Motor neuron (in vitro differentiated cells): Measurements from ENCODE around the gene BTG1. TPM values are rescaled to one million over a fixed set of nuclear protein-coding genes. Genes with fewer than 3 reads are reported as not detected.

Experiments used
- ATAC-seq, 8 experiments: fragments of 200-7000 bp; cut with Tn5 transposase; replicated peaks in 6 of 8; 2 replicates each; pipeline ENCODE4 v1.8.0; 2021; ENCODE audit warnings: mild to moderate bottlenecking in 8 of 8, moderate library complexity in 8 of 8
- H3K27ac ChIP-seq, 2 donors: fragments of 250-450 bp; sonication (Bioruptor Pico); 2 replicates each; pipeline ENCODE4 v1.9.0; 2021; ENCODE audit warnings: antibody characterized with exemption in 2 of 2, mild to moderate bottlenecking in 2 of 2, moderate library complexity in 1 of 2
- H3K4me1 ChIP-seq, 2 donors: fragments of 250-450 bp; sonication (Bioruptor Pico); replicated peaks in 1 of 2; 2 replicates each; pipeline ENCODE4 v1.6.1; 2021; ENCODE audit warnings: antibody characterized with exemption in 2 of 2, mild to moderate bottlenecking in 2 of 2, moderate library complexity in 1 of 2
- H3K4me3 ChIP-seq, 5 donors: fragments of 250-450 bp; sonication (Bioruptor Pico); 2 replicates each; pipeline ENCODE4 v1.9.0; 2021; ENCODE audit warnings: antibody characterized with exemption in 5 of 5, mild to moderate bottlenecking in 5 of 5, moderate library complexity in 4 of 5
- WGBS, 10 experiments: fragments of 450-650 bp; shearing (Covaris generic); methylation state at CpG; one replicate each; pipeline ENCODE4 v1.0.0; 2022; 5-methylcytosine and 5-hydroxymethylcytosine counted together
- in situ Hi-C, 9 experiments: fragments of 400-800 bp; cut with MboI; loops; one replicate each; pipeline ENCODE4 v1.15.0; 2021; ENCODE audit warnings: low sequenced_read_pairs in 9 of 9, low pct_unique_long_range_greater_than_20kb in 2 of 9; ENCODE audit not compliant: unreplicated experiment in 9 of 9
- total RNA-seq, 8 experiments: library from RNA; unstranded; fragments of 300-600 nt; gene quantifications; 2 replicates each; pipeline versions ENCODE4 v1.2.3 to v1.2.4, GENCODE V29; 2022

The BTG1 gene
- total RNA-seq, 8 experiments from 2014 or later, result 33.1 to 161 (median 68.2) TPM

DNA sequence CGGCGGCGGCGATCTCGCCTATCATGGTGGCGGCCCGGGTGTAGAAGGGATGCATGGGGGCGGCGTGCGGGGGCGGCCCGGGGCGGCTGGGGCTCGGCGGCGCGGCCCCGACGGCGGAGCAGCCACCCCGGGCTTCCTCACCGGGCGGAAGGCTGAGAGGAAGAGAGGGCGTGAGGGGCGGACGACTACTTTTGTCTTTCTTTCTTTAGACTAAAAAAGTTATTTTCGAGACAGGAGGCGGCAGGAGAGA lies 240 bp downstream of the BTG1 start:
- ATAC-seq, result peak in 6 of 8 experiments; percentile 0 to 6 (median 0)
- WGBS, 10 experiments, result 0% methylated on average over 2 to 5 of the region's 28 CpGs; no CpG with 5 or more reads in 8 of the 10 experiments

GRCh38 chr12:92144631-92145480 lies 790 bp downstream of the BTG1 start:
- ATAC-seq, result peak; percentile 0 to 44 (median 20)
- peak overlapping the region; percentile 86 to 90 for H3K27ac ChIP-seq
- in situ Hi-C loops, result loop anchor here in 7 of 9 experiments (25.0 kb wide), 4 partner anchors 333 to 758 kb away; no protein-coding TSS in a partner anchor
- peaks cover 0 to 5% of the 10 kb centered on the region in 2 donors for H3K4me1 ChIP-seq
- 0% methylated on average over 2 to 25 of the region's 69 CpGs; no CpG with 5 or more reads in 5 of the 10 experiments for WGBS, 10 experiments
- peak overlapping the region; percentile 54 to 79 (median 76) for H3K4me3 ChIP-seq

More for the DNA sequence above, 240 bp downstream of the BTG1 start:
- in situ Hi-C loops, result loop anchor here in 7 of 9 experiments (25.0 kb wide), 4 partner anchors 333 to 758 kb away; no protein-coding TSS in a partner anchor
- peak overlapping the region; percentile 54 to 79 (median 76) for H3K4me3 ChIP-seq
- peaks cover 0 to 5% of the 10 kb centered on the region in 2 donors for H3K4me1 ChIP-seq
- H3K27ac ChIP-seq, result peak overlapping the region; percentile 86 to 90

DNA sequence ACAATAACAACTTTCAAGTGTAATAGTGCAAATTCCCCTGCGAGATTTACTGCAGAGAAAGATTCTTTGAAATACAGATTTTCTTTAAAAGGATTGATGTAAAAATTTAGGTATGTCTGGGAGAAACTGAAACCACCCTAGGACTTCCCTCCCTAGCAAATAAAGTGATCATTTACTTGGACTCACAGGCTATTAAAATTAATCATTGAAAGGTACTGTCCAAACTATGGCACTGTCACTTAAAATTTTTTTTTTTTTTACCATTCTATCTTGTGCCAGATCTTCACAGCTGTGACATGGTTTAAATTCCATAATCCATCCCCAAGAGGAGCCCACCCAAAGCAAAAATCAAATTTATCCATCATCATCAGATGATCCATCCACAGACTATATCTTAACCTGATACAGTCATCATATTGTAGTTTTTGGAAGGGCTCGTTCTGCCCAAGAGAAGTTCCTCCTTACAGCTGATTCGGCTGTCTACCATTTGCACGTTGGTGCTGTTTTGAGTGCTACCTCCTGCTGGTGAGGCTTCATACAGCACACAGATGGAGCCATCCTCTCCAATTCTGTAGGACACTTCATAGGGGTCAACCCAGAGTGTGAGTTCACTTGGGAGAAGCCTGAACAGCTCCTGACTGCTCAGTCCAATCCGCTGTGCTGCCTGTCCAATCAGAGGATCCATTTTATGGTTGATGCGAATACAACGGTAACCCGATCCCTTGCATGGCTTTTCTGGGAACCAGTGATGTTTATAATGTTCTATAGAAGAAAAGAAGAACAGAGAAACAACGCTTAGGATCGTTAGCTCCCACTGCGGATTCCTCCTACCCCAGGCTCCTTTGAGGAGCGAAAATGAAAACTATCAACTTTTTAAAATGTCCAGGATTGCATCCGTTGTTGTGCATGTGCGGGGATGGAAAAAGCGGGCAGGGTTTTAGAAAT lies 1.7 kb downstream of the BTG1 start:
- 0 to 8% (median 2%) methylated on average over 4 to 13 of the region's 15 CpGs for WGBS, 10 experiments
- in situ Hi-C loops, result loop anchor here in 7 of 9 experiments (25.0 kb wide), 4 partner anchors 332 to 757 kb away; no protein-coding TSS in a partner anchor
- peak; percentile 14 to 44 (median 25) for ATAC-seq
- Histone ChIP-seq H3K4me1 (peaks cover 0 to 5% of the 10 kb centered on the region in 2 donors), H3K27ac (peak overlapping the region; percentile 86 to 90), H3K4me3 (peak overlapping the region; percentile 54 to 79 (median 76))

- no peak overlapping the region for H3K27ac ChIP-seq
- peaks cover 0 to 5% of the 10 kb centered on the region in 2 donors for H3K4me1 ChIP-seq
- WGBS, 10 experiments, result 0 to 20% (median 0%) methylated on average over 1 of the region's 1 CpG; no CpG with 5 or more reads in 1 of the 10 experiments
- H3K4me3 ChIP-seq, result peak overlapping the region; percentile 54 to 79 (median 76)
- ATAC-seq, result no peak
- in situ Hi-C loops, result loop anchor here in 7 of 9 experiments (25.0 kb wide), 4 partner anchors 331 to 756 kb away; no protein-coding TSS in a partner anchor
These were observed 2.4 kb downstream of the BTG1 start for GRCh38 chr12:92143258-92143657.

- ATAC-seq, result no peak
- H3K4me3 ChIP-seq, result peak overlapping the region; percentile 54 to 79 (median 76)
- in situ Hi-C loops, result loop anchor here in 7 of 9 experiments (25.0 kb wide), 4 partner anchors 330 to 755 kb away; no protein-coding TSS in a partner anchor
- H3K27ac ChIP-seq, result peak overlapping the region in 1 of 2 donors; percentile 29
- 3 to 45% (median 20%) methylated on average over 1 to 5 of the region's 5 CpGs for WGBS, 10 experiments
- H3K4me1 ChIP-seq, result no peaks in the 10 kb centered on the region
These were observed 3.3 kb downstream of the BTG1 start for GRCh38 chr12:92142251-92142926.

DNA sequence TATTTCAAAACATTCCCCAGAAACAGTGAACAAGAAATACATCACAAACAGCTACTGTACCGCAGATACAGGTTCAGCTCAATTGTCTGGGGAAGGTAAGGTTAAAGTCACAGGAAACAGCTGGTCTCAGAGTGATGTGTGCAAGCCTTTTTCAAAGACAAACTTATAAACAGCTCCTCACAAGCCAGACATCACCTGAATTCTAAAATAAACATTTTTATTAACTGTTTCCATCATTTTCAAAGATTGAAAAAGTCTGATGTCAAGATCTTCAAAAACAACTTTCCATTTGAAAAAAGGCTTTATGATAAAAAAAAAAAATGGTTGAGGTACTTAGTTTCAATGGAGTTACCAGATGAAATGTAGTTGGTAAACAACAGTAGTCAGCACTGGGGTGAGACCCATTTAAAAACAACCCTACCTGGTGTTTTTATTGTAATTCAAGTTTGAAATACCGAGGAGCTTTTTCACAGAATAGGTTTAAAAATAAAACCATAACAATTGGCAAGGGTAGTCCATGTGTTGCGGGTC lies 4.0 kb downstream of the BTG1 start:
- Histone ChIP-seq H3K4me3 (peak overlapping the region; percentile 54 to 79 (median 76)), H3K27ac (peak overlapping the region in 1 of 2 donors; percentile 29)
- ATAC-seq, result no peak

DNA sequence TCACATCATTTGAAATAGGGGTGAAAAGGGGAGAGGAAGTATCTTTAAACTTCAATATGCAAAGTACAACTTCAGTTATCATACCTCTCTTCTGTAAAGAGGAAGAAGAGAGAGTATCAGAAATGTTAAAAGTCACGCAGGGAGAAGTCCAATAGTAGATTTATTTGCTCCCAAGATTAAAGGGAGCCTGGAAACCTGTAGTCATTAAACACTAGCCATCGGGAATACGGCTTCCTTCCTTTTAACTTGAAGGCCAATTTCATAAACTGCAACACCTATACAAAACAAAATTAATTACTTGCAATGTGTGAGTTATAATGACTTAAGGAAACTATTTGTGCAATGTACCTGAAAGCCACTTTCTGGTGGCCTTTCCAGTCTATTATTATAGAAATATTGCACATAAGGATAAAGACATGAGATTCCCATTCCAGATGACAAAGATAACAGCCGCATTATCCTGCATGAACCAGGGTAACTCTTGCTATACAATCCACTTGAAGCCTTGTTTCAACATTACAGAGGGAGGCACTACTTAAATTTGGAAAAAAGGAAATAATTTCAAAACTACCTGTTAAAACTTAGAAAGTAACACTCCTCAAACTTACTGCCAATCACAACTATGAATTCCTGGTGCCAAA lies 4.6 kb downstream of the BTG1 start:
- WGBS, 10 experiments, result 0 to 50% (median 4%) methylated on average over 1 to 4 of the region's 4 CpGs
- peak overlapping the region; percentile 54 to 79 (median 76) for H3K4me3 ChIP-seq
- in situ Hi-C loops, result loop anchor here in 7 of 9 experiments (25.0 kb wide), 4 partner anchors 329 to 754 kb away; no protein-coding TSS in a partner anchor
- ATAC-seq, result no peak
- peaks cover 6 to 8% of the 10 kb centered on the region in 2 donors for H3K4me1 ChIP-seq
- peak overlapping the region in 1 of 2 donors; percentile 18 for H3K27ac ChIP-seq

More for the DNA sequence above, 4.0 kb downstream of the BTG1 start:
- peaks cover 0 to 1% of the 10 kb centered on the region in 2 donors for H3K4me1 ChIP-seq
- in situ Hi-C loops, result loop anchor here in 7 of 9 experiments (25.0 kb wide), 4 partner anchors 329 to 754 kb away; no protein-coding TSS in a partner anchor
- WGBS, 10 experiments, result 0 to 30% (median 4%) methylated on average over 1 to 3 of the region's 3 CpGs; no CpG with 5 or more reads in 1 of the 10 experiments

DNA sequence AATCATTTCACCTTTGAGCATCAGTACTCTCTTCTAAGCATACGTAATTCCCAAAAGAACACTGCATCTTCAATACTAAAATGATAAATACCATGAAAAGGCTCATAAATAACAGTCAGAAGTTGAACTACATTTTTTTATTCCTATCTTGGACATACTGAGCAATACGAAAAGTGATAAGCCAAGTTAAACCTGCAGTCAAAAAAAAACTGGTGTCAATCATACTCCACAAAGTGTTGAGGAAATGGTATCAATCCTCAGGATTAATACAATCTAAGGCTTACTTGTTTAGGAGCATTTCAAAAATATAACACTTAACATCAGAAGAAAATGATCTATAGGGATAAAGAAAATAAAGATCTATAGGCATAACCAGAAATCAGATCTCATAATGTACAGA lies 5.5 kb downstream of the BTG1 start:
- ATAC-seq, result no peak
- H3K4me3 ChIP-seq, result peak overlapping the region; percentile 54 to 79 (median 76)
- peak overlapping the region; percentile 86 to 94 for H3K27ac ChIP-seq
- in situ Hi-C loops, result loop anchor here in 7 of 9 experiments (25.0 kb wide), 4 partner anchors 328 to 753 kb away; no protein-coding TSS in a partner anchor
- 0 to 71% (median 17%) methylated on average over 1 to 2 of the region's 2 CpGs for WGBS, 10 experiments
- peaks cover 14 to 16% of the 10 kb centered on the region in 2 donors for H3K4me1 ChIP-seq

GRCh38 chr12:92139634-92140150 lies 6.0 kb downstream of the BTG1 start:
- H3K27ac ChIP-seq, result peak overlapping the region; percentile 86 to 94
- ATAC-seq, result no peak
- WGBS, 10 experiments, result 0 to 46% (median 0%) methylated on average over 1 to 2 of the region's 2 CpGs; no CpG with 5 or more reads in 1 of the 10 experiments

DNA sequence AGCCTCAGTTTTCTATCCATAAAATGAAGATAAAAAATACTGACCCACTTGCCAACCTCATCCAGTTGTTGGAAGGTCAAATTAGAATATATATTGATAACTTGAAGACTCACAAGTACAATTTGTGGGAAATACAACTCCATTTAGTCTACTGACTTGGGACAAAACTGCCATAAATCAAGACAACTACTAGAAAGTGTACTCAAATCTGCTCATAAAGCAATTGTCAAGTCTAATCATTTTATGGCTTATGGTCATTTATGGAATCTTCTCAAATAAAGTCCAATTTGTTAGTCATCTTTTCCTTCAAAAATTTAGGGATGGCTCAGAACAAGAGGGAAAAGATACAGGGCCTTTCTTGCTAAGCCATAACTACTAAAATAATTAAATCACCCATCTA lies 7.0 kb downstream of the BTG1 start:
- peaks cover 29 to 31% of the 10 kb centered on the region in 2 donors for H3K4me1 ChIP-seq
- peak overlapping the region; percentile 54 to 79 (median 76) for H3K4me3 ChIP-seq
- in situ Hi-C loops, result loop anchor here in 7 of 9 experiments (10.0 to 25.0 kb wide), 5 partner anchors 324 to 751 kb away; no protein-coding TSS in a partner anchor
- no peak for ATAC-seq
- H3K27ac ChIP-seq, result peak overlapping the region; percentile 86 to 94

More at GRCh38 chr12:92139634-92140150, 6.0 kb downstream of the BTG1 start:
- in situ Hi-C loops, result loop anchor here in 7 of 9 experiments (10.0 to 25.0 kb wide), 5 partner anchors 325 to 752 kb away; no protein-coding TSS in a partner anchor
- Histone ChIP-seq H3K4me3 (peak overlapping the region; percentile 54 to 79 (median 76)), H3K4me1 (peaks cover 18 to 21% of the 10 kb centered on the region in 2 donors)

DNA sequence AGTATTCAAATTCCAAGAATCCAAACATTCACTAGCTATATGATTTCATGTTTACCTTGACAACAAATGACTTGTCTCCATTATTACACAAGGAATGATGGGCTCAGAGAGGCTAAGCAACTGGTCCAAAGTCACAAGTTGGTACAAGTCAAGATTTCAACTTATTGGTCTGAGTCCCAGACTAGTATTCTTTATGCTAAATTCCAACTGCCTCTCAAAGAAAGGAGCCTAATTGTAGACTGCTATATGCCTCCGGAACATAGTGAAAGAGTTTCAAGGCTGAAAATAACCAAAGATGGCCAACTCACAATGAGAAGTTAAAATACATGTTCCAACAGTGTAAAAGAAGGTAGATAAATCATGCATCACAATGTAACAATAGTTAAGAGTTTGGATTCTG lies 7.5 kb downstream of the BTG1 start:
- WGBS, 10 experiments, result 0 to 100% (median 17%) methylated on average over 1 of the region's 1 CpG; no CpG with 5 or more reads in 3 of the 10 experiments
- in situ Hi-C loops, result loop anchor here in 7 of 9 experiments (10.0 to 25.0 kb wide), 5 partner anchors 323 to 751 kb away; no protein-coding TSS in a partner anchor
- Histone ChIP-seq H3K27ac (peak overlapping the region; percentile 86 to 94), H3K4me3 (peak overlapping the region; percentile 54 to 79 (median 76)), H3K4me1 (peaks cover 34 to 36% of the 10 kb centered on the region in 2 donors)
- peak in 2 of 8 experiments; percentile 11 for ATAC-seq
